Measurements from ENCODE around the gene NOL8.

GRCh38 chr9:92266486-92266885 is 58.7 kb downstream of the NOL8 start:
- no peak for TF ChIP-seq CTCF (IDR thresholded peaks at IDR 0.05)
- TF ChIP-seq EZH2 (IDR thresholded peaks at IDR 0.05; ENCODE audit: borderline replicate concordance, insufficient read depth, low read depth, low read length, poor library complexity, severe bottlenecking), result no peak
